HepG2 (cell line): ENCODE data around the gene TPBGL.

ENCODE experiments used
- BRCA1 ChIP-seq: sonication (generic); formaldehyde crosslinking; IDR thresholded peaks from 2 replicates; pipeline ENCODE4 v1.4.0; 2020; ENCODE audit warnings: missing genetic modification reagents
- CBX5 ChIP-seq: sonication (generic); formaldehyde crosslinking; IDR thresholded peaks from 2 replicates; pipeline ENCODE4 v1.4.0; 2020; ENCODE audit warnings: missing genetic modification reagents, borderline replicate concordance
- CSRNP2 ChIP-seq: sonication (generic); formaldehyde crosslinking; conservative IDR thresholded peaks from 2 replicates; pipeline ENCODE4 v1.8.0; 2022; ENCODE audit warnings: low read depth, missing genetic modification reagents
- CTCF ChIP-seq: sonication (generic); formaldehyde crosslinking; IDR thresholded peaks from 2 replicates; pipeline ENCODE4 v1.5.0; 2020; ENCODE audit warnings: mild to moderate bottlenecking, missing genetic modification reagents, moderate library complexity
- MATR3 ChIP-seq: sonication (generic); formaldehyde crosslinking; IDR thresholded peaks from 2 replicates; pipeline ENCODE4 v1.4.0; 2020; ENCODE audit warnings: missing genetic modification reagents
- NFE2L2 ChIP-seq: fragments of 150-350 bp; IDR thresholded peaks from 2 replicates; pipeline ENCODE4 v1.6.1; 2014; ENCODE audit warnings: low read length
- NONO ChIP-seq, 2 experiments: fragments of 450-650 bp in 1 of 2; sonication (generic) in 1 of 2; formaldehyde crosslinking in 1 of 2; IDR thresholded peaks in 1 of 2; conservative IDR thresholded peaks in 1 of 2; 2 replicates each; pipeline versions ENCODE4 v1.6.1 to v1.8.0; 2017 to 2022; ENCODE audit warnings: mild to moderate bottlenecking in 1 of 2, missing genetic modification reagents in 1 of 2, moderate library complexity in 1 of 2
- RAD51 ChIP-seq: fragments of 450-650 bp; IDR thresholded peaks from 2 replicates; pipeline ENCODE4 v1.6.1; 2016; ENCODE audit warnings: borderline replicate concordance
- RXRB ChIP-seq: IDR thresholded peaks from 2 replicates; pipeline ENCODE4 v1.6.1; 2016; ENCODE audit warnings: borderline replicate concordance, missing genetic modification reagents, missing compliant biosample characterization
- STAG1 ChIP-seq: sonication (generic); formaldehyde crosslinking; IDR thresholded peaks from 2 replicates; pipeline ENCODE4 v1.4.0; 2020; ENCODE audit warnings: missing genetic modification reagents
- TAF1 ChIP-seq: sonication (generic); formaldehyde crosslinking; IDR thresholded peaks from 2 replicates; pipeline ENCODE4 v1.4.0; 2020; ENCODE audit warnings: missing genetic modification reagents
- XBP1 ChIP-seq: sonication (generic); formaldehyde crosslinking; IDR thresholded peaks from 2 replicates; pipeline ENCODE4 v1.5.0; 2020; ENCODE audit warnings: missing genetic modification reagents
- ZNF788 ChIP-seq: sonication (generic); formaldehyde crosslinking; IDR thresholded peaks from 2 replicates; pipeline ENCODE4 v1.5.0; 2020; ENCODE audit warnings: mild to moderate bottlenecking, missing genetic modification reagents, borderline replicate concordance
- TF ChIP-seq, protein P1 (sequence below), 2 experiments: fragments of 450-650 bp in 1 of 2; sonication (generic) in 1 of 2; formaldehyde crosslinking; IDR thresholded peaks; 2 replicates each; pipeline versions ENCODE4 v1.5.0 to v1.8.0; 2020 to 2022; ENCODE audit warnings: mild to moderate bottlenecking in 1 of 2, missing genetic modification reagents in 1 of 2

- TF ChIP-seq CBX5, result no peak
- TF ChIP-seq CTCF (CRISPR knock-in tag), result no peak
- no peak for TF ChIP-seq CSRNP2
- TF ChIP-seq, protein P1, sequence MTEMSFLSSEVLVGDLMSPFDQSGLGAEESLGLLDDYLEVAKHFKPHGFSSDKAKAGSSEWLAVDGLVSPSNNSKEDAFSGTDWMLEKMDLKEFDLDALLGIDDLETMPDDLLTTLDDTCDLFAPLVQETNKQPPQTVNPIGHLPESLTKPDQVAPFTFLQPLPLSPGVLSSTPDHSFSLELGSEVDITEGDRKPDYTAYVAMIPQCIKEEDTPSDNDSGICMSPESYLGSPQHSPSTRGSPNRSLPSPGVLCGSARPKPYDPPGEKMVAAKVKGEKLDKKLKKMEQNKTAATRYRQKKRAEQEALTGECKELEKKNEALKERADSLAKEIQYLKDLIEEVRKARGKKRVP (CRISPR knock-in tag; IDR thresholded peaks at IDR 0.05), result no peak
- TF ChIP-seq NONO (IDR thresholded peaks at IDR 0.05), result no peak
- no peak for TF ChIP-seq NONO (CRISPR knock-in tag; conservative IDR thresholded peaks at IDR 0.05)
- TF ChIP-seq STAG1 (CRISPR knock-in tag), result no peak
- TF ChIP-seq TAF1 (CRISPR knock-in tag), result no peak
- no peak for TF ChIP-seq RXRB (CRISPR knock-in tag)
- TF ChIP-seq ZNF788 (CRISPR knock-in tag), result no peak
- TF ChIP-seq XBP1 (CRISPR knock-in tag), result no peak
- no peak for TF ChIP-seq BRCA1 (CRISPR knock-in tag)
- TF ChIP-seq RAD51, result no peak
- TF ChIP-seq NFE2L2, result no peak
- TF ChIP-seq MATR3 (CRISPR knock-in tag), result no peak
Measured at GRCh38 chr11:75212411-75212810, 28.2 kb upstream of the TPBGL start.
